HG03097 (cell line): ENCODE measurements around the gene DYSF.
A peak's percentile ranks its signal among the peaks of the same experiment; 100 is the strongest.

ENCODE experiments used
- ATAC-seq: cut with Tn5 transposase; IDR thresholded peaks from one replicate; pipeline ENCODE4 v1.9.1; 2021; ENCODE audit not compliant: unreplicated experiment, low FRiP score

The DYSF gene

DNA sequence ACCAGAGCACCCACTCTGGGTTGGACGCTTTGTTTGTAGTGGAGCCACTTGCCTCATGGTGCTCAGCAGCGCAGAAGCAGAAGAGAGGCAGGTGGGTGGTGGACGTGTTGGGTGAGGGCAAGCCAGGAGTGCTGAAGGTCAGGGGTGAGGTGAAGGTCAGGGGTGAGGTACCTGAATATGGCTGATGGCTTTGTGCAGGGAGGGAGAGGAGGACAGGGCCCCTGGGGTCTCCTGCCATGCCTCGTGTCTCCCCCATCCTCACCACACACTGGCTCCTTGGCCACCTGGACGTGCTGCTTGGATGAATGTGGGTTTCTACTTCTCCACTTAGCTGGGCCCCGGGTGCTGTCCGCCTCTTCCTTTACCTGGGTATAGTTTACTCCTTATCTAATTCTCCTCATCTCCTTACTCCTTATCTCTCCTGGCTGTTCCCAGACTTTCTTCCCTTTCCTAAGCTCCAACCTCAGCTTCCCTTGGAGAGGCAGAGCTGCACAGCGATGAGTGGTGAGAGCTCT, 68.1 kb downstream of the DYSF start:
- ATAC-seq, result no peak

DNA sequence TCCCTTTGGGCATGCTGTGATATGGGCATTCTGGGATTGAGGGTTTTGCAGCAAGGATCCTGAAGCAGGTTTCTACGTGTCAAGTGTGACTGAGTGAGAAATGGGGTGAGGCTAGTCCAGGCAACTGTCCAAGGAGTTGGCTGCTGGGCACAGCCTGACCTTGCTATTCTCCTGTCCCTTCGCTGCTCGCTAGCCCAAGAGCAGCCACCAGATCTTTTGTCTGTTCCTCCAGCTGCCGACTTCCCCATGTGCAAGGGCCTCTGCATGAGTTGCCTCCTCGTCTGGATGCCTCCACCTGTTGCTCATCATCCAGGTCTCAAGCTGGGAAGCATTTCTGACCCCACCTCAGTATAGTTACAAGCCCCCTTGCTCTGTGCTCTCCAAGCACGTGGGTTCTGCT, 71.1 kb downstream of the DYSF start:
- ATAC-seq, result no peak

DNA sequence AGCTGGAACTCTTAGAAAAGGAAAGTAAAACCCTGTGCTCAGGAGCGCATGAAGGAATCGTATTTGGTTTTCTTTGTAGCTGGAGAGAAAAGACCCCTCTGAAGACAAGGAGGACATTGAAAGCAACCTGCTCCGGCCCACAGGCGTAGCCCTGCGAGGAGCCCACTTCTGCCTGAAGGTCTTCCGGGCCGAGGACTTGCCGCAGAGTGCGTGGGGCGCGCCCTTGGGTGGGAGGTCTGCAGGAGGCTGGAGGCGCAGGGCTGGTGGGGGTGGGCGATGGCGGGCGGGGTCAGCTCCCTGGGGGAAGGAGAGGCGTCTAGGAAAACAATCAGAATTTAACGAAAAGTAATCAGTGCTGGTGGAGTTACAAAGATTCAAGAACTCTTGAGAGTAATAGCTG, 72.8 kb downstream of the DYSF start:
- ATAC-seq, result no peak

DNA sequence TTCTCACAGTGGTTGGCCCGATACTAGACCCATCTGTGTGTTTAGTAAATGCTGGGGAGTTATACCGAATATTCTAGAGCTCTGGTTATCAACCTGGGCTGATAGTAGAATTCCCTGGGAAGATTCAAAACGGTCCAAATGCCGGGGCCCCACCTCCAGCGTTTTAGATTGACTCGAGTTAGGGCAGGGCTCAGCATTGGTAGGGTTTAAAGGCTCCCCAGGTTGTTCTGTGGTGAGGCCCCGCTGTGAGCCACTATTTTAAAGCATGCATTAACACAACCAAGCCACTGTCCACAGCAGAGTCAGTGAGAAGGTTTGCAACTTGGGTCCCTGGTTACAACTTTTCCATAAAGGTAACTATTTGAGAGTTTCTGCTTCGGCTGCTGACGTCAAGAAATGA, 73.6 kb downstream of the DYSF start:
- ATAC-seq, result no peak

DNA sequence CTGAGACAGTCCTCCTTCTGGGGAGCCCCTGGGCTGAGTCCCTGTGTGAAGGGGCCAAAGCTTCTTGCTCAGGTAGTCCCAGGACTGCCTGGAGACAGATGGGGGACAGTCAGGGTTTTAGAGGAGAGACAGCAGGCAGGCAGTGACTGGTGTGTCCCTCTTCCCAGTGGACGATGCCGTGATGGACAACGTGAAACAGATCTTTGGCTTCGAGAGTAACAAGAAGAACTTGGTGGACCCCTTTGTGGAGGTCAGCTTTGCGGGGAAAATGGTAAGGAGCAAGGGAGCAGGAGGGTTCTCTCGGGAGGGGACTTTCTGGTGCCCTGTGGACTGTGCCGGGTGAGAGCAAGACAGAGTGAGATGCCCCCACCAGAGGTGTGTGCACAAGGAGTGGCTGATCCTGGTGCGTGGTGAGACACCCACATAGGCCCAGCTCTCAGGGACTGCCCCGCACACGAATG, 74.8 kb downstream of the DYSF start:
- ATAC-seq, result no peak

DNA sequence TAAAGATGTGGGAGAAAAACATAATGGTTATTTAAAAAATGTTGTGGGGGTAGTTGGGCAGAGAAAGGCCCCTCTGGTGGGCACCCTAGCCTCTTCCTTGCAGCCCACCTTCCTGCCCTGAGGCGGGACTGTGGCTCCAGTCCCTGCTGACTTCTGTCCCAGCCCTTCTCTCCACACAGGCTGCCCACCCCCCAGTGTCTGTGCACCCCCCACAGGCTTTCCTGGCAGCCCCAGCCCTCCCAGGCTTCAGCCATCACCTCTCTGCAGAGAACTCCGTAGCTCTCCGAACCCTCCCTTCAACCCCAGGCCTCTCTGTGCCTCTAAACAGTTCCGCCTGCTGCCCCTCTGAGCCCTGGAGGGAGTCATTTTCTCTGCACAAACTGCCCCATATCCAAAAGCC, 75.4 kb downstream of the DYSF start:
- ATAC-seq, result no peak

DNA sequence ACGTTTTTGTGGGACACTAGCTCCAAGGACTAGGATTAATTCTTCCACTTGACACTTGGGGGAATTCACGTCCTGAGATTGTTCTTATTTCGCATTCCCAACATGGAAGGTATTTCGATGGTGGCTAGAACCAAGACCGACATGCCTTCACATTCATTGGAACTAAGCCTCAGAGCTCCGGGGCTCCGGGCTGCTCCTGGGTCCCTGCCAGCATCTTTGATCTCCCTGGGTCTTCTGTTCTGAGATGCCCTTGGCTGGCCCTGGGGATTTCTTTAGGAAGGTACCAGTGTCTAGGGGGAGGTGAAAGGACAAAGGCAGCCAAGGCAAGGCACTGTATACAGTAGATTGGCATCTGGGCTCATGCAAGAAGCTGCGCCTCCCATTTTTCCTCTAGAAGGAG, 76.8 kb downstream of the DYSF start:
- no peak for ATAC-seq

DNA sequence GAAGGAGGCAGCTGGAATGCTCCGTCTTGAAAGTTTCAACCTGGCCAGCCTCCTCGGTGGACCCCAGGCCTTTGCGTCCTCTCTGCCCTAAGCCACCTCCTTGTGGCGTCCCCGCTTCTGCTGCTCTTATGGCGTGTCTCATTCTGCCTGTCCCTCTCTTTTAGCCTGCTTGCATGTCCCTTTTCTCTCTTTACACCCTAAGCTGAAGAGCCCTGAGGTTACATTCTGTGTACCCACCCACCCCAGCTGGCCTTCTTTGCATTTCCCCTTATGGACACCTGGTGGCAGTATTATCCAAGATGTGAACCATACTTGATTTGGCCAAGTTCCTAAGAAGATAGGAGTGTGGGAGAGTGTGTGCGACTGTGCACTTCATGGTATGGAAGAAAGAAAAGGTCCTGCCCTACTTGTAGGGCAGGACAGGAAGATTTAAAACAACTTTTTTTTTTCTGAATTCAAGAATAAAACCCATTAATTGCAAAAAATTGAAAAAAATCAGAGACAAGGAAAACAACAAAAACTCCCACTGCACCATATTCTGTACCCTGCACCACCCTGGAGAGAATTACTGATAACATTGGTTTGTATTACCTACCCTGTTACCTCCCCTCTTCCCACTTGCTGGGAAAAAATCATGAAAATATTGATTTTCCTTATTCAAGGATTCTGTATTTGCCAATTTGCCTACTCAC, 77.4 kb downstream of the DYSF start:
- no peak for ATAC-seq

DNA sequence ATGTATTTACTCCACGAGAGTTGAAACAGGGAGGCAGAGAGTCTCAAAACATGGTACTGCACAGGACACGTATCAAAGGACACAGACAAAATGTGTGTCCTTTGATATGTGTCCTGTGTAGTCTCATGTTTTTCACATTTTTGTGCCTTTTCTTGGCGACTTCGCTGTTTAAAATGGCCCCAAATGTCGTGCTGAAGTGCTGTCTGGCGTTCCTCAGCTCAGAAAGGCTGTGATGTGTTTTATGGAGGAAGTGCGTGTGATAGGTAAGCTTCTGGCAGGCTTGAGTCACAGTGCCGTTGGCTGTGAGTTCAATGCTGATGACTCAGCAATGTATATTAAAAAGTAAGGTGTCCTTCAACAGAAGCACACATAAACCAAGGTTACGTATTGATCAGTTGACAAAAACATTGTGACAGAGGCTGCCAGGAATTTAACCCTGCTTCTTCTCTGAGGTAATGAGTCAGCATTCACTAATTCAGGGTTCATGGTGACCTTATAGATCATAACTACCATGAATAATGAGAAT, 78.2 kb downstream of the DYSF start:
- ATAC-seq, result no peak

DNA sequence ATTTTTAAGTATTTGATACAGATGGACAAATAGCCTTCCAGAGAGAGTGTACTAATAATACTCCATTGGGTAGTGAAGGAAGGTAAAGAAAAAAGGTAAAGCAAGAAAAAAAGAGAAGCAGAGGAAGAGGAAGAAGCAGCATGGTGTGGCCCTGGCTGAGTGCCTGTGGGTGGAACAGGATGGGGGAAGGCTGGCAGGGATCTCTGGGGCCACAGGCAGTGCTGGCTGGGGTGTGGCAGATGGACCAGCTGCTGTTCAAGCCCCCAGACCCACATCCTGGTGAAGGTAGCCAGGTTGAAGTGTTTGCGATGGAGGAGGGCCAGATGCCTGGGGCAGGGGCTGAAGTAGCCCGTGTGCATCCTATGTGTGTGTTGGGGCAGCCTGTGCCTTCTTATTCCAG, 79.0 kb downstream of the DYSF start:
- ATAC-seq, result no peak

DNA sequence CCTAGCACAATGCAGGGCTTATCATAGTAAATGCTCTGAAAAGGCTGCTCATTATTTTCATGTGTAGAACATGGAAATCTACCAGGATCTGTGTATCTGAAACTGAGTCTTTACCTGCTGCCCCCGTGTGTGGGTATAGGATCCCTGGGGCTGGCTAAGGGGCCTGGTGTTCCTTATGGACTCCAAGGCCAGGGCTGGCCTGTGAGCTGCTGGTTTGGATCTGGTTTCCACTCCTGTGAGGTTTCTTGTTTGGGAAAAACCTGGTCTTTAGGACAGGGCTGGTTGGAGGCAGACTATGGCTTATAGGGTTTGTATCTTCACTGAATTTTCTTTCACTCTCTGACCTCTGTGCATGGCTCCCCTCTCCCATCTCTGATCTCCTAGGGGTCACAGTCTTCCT, 80.8 kb downstream of the DYSF start:
- ATAC-seq, result no peak

DNA sequence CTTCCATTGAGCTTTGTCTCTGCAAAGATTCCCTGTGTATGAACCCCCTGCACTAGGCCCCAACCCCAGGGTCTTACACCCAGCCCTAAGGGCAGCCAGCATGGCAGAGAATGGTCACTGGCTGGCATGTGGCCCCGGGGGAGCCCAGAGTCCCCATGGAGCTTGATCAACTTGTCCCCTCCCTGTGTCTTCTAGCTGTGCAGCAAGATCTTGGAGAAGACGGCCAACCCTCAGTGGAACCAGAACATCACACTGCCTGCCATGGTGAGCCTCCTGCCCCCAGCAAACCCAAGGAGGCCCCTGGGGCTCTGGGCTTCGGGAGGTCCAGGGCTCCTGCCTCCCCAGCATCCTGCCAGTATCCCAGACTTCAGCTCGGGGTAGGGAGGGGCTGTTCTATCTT, 81.5 kb downstream of the DYSF start:
- ATAC-seq, result no peak

DNA sequence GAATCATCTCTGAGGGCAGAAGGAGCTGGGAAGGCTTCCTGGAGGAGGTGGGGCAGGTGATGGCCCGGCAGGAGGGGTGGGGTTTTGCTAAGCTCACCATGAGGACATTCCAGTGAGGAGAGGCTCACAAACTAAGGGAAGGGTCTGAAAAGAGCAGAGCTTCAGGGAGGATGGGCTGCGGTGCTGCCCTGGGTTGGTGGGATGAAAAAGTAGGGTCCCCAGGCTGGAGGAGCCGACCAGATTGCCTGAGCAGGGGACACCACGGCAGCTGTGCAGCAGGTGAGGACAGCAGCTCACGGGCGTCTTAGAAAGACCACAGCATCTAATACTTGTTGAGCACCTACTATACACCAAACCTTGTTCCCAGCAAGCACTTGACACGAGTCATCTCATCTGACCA, 82.2 kb downstream of the DYSF start:
- no peak for ATAC-seq

DNA sequence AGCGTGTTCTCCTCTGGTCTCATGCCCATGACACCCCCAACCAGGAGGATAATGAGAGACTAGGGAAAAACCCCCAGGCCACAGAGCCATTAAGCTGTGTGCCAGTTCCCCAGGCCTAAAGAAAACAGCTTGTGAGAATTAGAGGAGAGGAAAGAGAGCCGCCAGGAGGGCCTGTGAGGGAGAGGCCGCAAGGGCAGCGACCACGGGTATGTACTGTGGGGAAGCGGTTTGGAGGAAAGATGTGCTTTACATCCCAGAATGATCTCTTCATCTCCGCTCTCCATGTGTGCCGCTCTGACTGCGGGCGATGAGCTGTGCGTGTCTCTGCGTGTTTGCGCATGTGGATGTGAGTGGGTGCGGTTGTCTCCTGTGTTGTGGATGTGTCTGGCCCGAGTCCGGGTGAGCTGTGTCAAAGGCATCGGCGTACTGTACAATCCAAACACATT, 82.9 kb downstream of the DYSF start:
- no peak for ATAC-seq

DNA sequence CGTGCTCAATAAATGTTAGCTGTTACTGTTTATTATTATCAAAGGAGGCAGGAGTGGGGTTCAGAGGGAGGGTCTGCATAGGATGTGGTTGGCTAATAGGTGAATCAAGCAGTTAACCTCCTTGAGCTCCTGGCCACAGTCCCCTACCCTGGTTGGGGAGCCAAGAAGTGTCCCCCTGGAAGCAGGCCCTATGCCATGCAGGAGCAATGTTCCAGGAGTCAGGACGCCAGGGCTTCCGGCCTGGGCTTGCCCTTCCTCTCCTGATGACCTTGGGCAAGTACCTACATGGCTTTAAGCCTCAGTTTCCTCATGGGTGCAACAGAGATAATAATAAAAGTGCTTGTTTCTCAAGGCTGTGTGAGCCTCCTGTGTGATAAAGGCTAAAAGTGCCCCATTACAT, 84.9 kb downstream of the DYSF start:
- no peak for ATAC-seq

DNA sequence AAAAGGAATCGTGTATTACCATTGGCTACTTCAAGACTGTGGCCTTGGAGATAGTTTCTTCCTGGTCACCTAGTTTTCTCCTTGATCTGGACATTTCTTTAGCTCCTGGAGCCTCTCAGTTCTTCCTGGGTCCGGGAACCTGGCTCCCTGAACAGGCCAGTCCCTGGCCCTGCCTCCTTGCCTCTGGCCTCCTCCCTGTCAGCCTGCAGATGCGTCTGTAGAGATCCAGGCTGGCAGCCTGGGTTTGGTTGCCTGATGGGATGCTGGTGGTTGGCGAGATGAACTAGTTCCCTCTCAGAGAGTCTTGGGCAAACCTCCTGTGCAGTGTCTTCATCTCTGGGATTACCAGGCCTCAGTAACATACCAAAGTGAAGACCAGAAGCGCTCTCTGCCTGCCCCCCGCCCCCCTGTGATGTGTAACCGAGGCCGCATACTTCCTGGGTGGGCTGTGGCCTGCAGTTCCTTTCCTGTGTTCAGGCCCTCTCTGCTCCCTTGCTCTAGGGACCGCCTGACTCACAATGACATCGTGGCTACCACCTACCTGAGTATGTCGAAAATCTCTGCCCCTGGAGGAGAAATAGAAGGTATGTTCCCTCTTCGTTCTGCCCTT, 85.4 kb downstream of the DYSF start:
- ATAC-seq, result no peak

DNA sequence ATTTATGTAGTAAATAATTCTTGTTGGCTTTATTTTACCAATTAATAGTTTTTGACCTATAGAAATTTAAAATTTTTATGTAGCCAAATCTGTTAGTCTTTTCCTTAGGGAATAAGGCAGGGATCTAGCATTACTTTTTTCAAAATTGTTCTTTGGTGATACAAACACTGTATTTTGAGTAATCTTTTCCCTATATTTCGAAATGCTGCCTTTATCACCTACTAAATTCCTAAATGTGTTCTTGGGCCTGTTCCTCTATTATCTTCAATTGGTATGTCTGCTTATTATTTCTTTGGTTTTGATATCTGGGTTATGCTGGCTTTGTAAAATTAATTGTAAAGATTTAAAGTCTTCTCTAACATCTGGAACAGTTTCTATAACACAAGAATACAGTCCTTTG, 87.5 kb downstream of the DYSF start:
- no peak for ATAC-seq

DNA sequence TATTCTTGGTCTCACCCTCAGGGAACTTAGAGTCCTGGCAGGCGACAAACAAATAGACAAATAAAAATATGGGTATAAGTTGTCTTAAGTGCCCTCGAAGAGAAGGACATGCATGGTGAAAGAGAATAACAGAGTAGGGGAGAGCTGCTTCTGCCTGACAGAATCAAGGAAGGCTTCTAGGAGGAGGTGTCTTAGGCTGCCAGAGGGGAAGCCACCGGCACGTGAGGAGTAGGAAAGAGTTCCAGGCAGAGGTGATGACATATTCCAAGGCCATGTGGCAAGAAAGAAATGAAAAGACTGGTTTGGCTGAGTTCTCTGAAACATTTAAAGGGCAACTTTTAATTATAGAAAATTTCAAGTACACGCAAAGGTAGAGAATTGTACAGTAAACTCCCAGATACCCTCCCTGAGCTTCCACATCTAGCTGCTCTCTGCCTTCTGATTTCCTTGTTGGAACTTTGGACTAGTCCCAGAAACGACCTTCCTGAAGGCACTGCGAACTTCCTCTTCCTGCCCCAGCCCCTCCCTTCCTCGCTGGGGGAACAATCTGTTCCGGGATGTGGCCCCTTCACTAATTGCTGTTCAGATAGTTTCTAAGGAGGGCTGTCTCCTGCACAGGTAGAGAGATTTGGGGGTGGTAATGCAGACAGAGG, 91.7 kb downstream of the DYSF start:
- ATAC-seq, result no peak

DNA sequence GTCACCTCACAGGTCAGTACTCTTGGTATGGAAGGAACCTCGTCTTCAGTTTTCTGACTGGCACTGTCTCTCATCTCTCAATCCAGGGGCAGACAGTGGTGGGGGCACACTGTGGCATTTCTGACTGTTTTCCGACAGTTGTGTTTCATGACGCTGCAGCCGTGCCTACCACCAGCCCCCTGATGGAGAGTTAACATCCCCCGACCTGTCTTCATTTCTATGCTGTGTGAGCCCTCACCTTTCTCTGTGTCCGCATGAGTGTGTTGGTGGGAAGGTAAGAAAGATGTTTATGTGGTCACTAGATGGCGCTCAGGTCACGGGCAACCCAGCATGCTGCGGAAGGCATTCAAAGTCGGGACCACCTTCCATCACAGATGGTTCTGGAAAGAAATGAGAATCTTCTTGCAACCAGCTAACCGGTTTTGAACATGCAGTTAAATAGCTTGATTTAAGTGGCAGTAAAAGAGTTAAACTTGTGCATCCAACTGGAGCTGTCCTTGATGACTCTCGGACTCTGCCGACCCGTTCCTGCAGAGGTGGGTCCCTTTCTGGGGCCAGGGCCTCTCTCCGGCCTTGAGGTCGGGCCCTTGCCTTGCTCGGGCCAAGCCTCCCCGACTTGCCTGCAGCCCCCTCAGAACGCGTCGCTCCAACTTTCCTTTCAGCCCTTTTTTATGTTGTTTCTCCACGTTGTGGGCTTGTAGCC, 92.4 kb downstream of the DYSF start:
- ATAC-seq, result peak; percentile 61

DNA sequence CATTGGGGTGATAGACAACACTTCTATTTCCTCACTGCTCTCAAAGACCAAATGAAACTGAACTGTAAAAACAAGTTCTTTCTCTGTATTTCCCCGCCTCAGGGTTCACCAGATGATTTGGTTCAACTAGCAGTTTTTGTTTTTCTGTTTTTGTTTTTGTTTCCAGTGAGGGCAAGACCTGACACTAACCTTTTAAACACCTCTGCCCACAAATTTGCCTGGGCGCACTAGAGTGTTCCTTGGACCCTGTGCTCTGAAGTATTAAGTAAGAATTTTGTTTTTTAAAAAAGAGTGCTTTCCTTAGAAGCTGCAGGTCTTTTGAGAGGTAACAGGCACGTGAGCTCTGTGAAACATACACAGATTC, 92.9 kb downstream of the DYSF start:
- no peak for ATAC-seq

DNA sequence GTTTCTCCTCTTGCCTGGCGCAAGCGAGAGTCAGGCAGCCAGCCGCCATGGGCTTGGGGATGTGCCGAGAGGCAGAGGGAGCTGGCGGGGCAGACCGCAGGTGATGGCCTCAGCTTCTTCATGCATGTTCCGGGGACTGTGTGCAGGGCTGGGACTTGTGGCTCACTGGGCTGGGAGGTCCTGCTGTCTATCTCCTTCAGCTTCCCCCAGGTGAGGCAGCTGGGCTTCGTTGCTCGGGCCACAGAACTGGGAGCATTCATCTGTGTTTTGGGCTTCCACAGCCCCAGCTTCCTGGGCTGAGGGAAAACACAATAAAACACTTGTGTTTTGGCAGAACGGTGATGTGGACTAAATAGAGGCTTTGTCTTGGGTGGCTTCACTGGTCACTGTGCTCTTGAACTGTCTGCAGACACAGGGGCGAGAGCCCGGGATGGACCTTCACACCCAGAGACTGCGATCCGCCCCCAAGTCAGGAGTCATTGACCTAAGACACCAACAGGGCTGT, 93.5 kb downstream of the DYSF start:
- ATAC-seq, result no peak
